Measurements from ENCODE around the gene CASP5. TPM values are rescaled to one million over a fixed set of nuclear protein-coding genes. Genes with fewer than 3 reads are reported as not detected.

Gene CASP5
- total and polyA plus RNA-seq, 2 of the 4 experiments (the other 2 are of a cell fraction): not detected

DNA sequence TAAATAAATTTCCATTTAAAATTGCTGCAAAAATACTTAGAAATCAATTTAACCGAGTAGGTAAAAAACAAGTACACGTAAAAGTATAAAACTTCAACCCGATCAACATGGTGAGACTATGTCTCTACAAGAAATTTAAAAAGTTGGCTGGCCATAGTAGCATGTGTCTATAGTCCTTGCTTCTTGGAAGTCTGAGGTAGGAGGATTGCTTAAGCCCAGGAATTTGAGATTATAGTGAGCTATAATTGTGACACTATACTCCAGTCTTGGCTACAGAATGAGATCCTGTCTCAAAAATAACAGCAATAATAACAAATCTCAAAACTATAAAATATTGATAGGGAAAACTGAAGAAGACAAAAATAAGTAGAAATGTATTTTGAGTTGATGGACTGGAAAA, 65.7 kb downstream of the CASP5 start:
- in situ Hi-C loops (cut with MboI; ENCODE audit: low sequenced_read_pairs): no loop called here
- H3K56ac ChIP-seq (ENCODE audit: extremely low read depth, insufficient read depth, low read length): no peak overlapping the region

More for the DNA sequence above, 65.7 kb downstream of the CASP5 start:
- Histone ChIP-seq H4K8ac (ENCODE audit: low read depth in 2 of 2, low read length in 2 of 2) (no peak overlapping the region), H3K4me1 (ENCODE audit: control insufficient read depth, insufficient read depth, low read length) (no peaks in the 10 kb centered on the region), H3K18ac (ENCODE audit: low read depth, low read length) (no peak overlapping the region), H3K27ac (ENCODE audit: insufficient read depth, low read length) (no peak overlapping the region), H3K9me1 (ENCODE audit: insufficient read depth, low read length) (no peaks in the 10 kb centered on the region), H2BK120ac (ENCODE audit: low read depth, low read length) (no peak overlapping the region), H3K27me3 (ENCODE audit: control insufficient read depth, insufficient read depth, low read length) (no peaks in the 10 kb centered on the region), H3K9ac (ENCODE audit: low read depth, low read length) (no peak overlapping the region), H4K5ac (ENCODE audit: low read depth, low read length) (no peak overlapping the region), H3K9me3 (ENCODE audit: control insufficient read depth, insufficient read depth, low read length) (no peaks in the 10 kb centered on the region), H3K4me3 (ENCODE audit: insufficient read depth, low read depth, low read length) (no peak overlapping the region), H2AK5ac (ENCODE audit: low read depth, low read length) (no peak overlapping the region), H4K91ac (ENCODE audit: insufficient read depth, low read depth, low read length) (no peak overlapping the region), H4K20me1 (ENCODE audit: insufficient read depth, low read length) (peaks cover 6% of the 10 kb centered on the region; the same call in 1 of the 2 replicates), H3K79me1 (ENCODE audit: low read depth in 1 of 2, low read length in 2 of 2) (peaks cover 16 to 40% of the 10 kb centered on the region in 2 experiments), H2BK20ac (ENCODE audit: low read depth, low read length) (no peak overlapping the region), H2BK5ac (ENCODE audit: low read depth, low read length, poor library complexity, severe bottlenecking) (no peak overlapping the region), H2AFZ (replicated peaks; ENCODE audit: low read length, poor library complexity) (no peak overlapping the region), H3K4ac (ENCODE audit: low read depth, low read length) (no peak overlapping the region), H3K4me2 (ENCODE audit: low read depth, low read length) (no peak overlapping the region), H3K23ac (ENCODE audit: low read depth, low read length) (no peak overlapping the region), H3K14ac (replicated peaks; ENCODE audit: low read depth, low read length) (no peak overlapping the region), H3K36me3 (ENCODE audit: control insufficient read depth, insufficient read depth, low read length) (peaks cover 19% of the 10 kb centered on the region), H2AK9ac (replicated peaks; ENCODE audit: low read depth, low read length, poor library complexity) (no peak overlapping the region), H2BK15ac (ENCODE audit: low read depth, low read length) (no peak overlapping the region)
- DNase-seq (peak; percentile 1), ATAC-seq (ENCODE audit: low read depth) (no peak)
- no peak for TF ChIP-seq BHLHE40 (IDR thresholded peaks at IDR 0.05; ENCODE audit: low read depth, low read length)
- dilution Hi-C loops (cut with HindIII; ENCODE audit: low sequenced_read_pairs, unreplicated experiment) (no loop called here), intact Hi-C loops (cut with micrococcal nuclease) (no loop called here)
- no CpG with 5 or more reads among the region's 3 CpGs for WGBS, 2 experiments (ENCODE audit: extremely low coverage in 2 of 2, insufficient read length in 1 of 2)
- no TSS peak for BruUV-seq (replicated peaks)
- ChIA-PET POLR2A (ENCODE audit: unreplicated experiment) (no interaction called here), CTCF (no interaction called here)

All from IMR-90 (cell line).